Right cardiac atrium (tissue), 5 donors: Measurements from ENCODE around the gene LRRC34. TPM values are rescaled to one million over a fixed set of nuclear protein-coding genes. Genes with fewer than 3 reads are reported as not detected.

Experiments used
- ATAC-seq, 2 donors: fragments of 200-7000 bp; cut with Tn5 transposase; one replicate each; pipeline versions ENCODE4 v1.8.0 to v1.9.1; 2020; ENCODE audit warnings: moderate library complexity in 2 of 2, mild to moderate bottlenecking in 1 of 2
- DNase-seq, 3 donors: peaks; one replicate each; pipeline ENCODE4 v3.0.0-alpha.2; 2020
- H3K27ac ChIP-seq: one replicate; pipeline ENCODE4 v1.5.1; 2013; ENCODE audit warnings: mild to moderate bottlenecking, low read length, control low read depth, moderate library complexity
- H3K27me3 ChIP-seq: one replicate; pipeline ENCODE4 v1.6.1; 2013; ENCODE audit not compliant: control insufficient read depth, insufficient read depth
- H3K4me1 ChIP-seq: one replicate; pipeline ENCODE4 v1.6.1; 2013; ENCODE audit warnings: low read length; ENCODE audit not compliant: control insufficient read depth, insufficient read depth
- H3K4me3 ChIP-seq: one replicate; pipeline ENCODE4 v1.5.1; 2013; ENCODE audit warnings: low read length, control low read depth
- H3K9me3 ChIP-seq: one replicate; pipeline ENCODE4 v1.6.1; 2013; ENCODE audit warnings: low read length; ENCODE audit not compliant: control insufficient read depth
- WGBS: extraction: QIAGEN DNeasy Blood & Tissue Kit; methylation state at CpG from one replicate; pipeline ENCODE4 v1.1.7; 2013; 5-methylcytosine and 5-hydroxymethylcytosine counted together
- intact Hi-C, 4 donors: fragments of 100-400 bp; cut with DNase I; formaldehyde crosslinking; loops; one replicate each; pipeline versions ENCODE4 v1.11.0 to v1.14.0; 2022 to 2023
- polyA plus RNA-seq: library from polyadenylated mRNA; stranded (reverse); fragments of 200-250 nt; gene quantifications from one replicate; pipeline ENCODE4 v1.2.3, GENCODE V29; 2013
- total RNA-seq, 4 donors: library from RNA; stranded (reverse); fragmentation: NEBNext Ultra II Directional; extraction: Animal tissue kit (Norgen Biotek cat#: 25700); gene quantifications; one replicate each; pipeline ENCODE4 v1.2.1, GENCODE V29; 2021
- donor health status: healthy with polysubstance abuse.
- donor health status: DM: no; HTN: yes; CAD: no.
- donor health status: DM: no; HTN: no; CAD: no.
- donor health status: DM: no; HTN: yes; CAD: no; lungs with severe emphysema.
- donor health status: DM: yes; HTN: yes; CAD: no.

LRRC34 gene
- total and polyA plus RNA-seq, 5 donors: 2.1 to 5.5 (median 2.9) TPM

- H3K4me1 ChIP-seq: peaks cover 3% of the 10 kb centered on the region
- H3K27me3 ChIP-seq: no peaks in the 10 kb centered on the region
- DNase-seq (peak in 1 of 3 donors; percentile 73), ATAC-seq (peak in 1 of 2 donors; percentile 6)
- peak overlapping the region; percentile 78 for H3K4me3 ChIP-seq
- WGBS: 61% methylated on average over 27 of the region's 27 CpGs
- H3K9me3 ChIP-seq: no peaks in the 10 kb centered on the region
- no peak overlapping the region for H3K27ac ChIP-seq
- intact Hi-C loops: no loop called here
Measured at GRCh38 chr3:169813757-169814517, 1.2 kb upstream of the LRRC34 start.

DNA sequence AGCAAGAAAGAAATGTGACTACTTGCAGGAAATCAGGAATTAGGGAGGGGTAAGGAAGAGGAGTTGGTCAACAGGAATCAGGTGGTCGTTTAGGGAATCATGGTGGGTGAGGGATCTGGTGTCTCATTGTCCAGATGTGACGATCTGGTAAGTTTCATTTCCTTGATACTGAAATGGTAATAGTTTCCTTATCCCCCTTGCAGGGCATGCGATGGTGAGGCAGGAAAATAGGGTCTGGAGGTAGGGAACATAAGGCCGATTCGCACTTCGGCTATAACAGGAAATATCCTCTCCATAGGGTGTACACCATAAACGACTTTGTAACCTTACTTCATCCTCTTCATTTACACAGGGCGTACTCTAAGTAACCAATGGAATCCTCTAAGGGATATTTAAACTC lies 574 bp upstream of the LRRC34 start:
- Histone ChIP-seq H3K27me3 (no peaks in the 10 kb centered on the region), H3K4me1 (peaks cover 3% of the 10 kb centered on the region), H3K27ac (no peak overlapping the region), H3K9me3 (no peaks in the 10 kb centered on the region), H3K4me3 (peak overlapping the region; percentile 78)
- intact Hi-C loops: no loop called here
- no peak for ATAC-seq
- DNase-seq: no peak
- WGBS: 37% methylated on average over 8 of the region's 8 CpGs

DNA sequence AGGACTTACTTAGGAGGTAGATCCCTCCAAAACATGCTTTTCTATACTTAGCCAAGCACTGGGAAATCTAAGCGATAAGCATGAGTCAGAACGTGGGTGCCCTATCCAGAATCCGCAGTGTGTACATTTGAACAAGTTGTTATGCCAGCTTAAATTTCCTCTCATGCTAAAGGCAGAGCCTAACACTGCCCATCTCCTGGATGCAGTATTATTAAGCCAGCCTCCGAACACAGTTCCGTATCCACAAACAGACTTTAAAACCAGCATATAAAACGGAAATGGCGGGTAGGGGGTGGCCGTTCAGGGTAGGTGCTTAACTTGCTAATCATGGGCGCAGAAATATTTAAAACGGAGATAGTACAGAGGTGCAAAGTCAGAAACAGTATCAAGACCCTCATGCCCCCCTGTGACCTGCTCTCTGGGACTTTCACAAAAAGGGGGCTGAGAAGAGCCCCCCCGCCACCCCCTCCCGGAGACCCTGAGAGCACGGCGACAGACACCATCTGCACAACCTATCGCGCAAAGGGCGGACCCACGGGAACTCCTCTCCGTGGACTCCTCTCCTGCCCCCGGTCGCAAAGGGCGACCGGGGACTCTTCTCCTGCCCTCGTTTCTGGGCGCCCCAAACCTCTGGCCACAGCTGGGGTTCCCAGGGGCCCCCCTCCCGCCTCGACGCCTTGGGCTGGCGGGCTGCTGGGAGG lies 923 bp downstream of the LRRC34 start:
- Histone ChIP-seq H3K27me3 (no peaks in the 10 kb centered on the region), H3K27ac (peak overlapping the region; percentile 55), H3K4me3 (peak overlapping the region; percentile 78), H3K4me1 (peaks cover 3% of the 10 kb centered on the region), H3K9me3 (no peaks in the 10 kb centered on the region)
- WGBS: 2% methylated on average over 29 of the region's 29 CpGs
- DNase-seq (no peak), ATAC-seq (peak; percentile 49 to 63)
- intact Hi-C loops: no loop called here

DNA sequence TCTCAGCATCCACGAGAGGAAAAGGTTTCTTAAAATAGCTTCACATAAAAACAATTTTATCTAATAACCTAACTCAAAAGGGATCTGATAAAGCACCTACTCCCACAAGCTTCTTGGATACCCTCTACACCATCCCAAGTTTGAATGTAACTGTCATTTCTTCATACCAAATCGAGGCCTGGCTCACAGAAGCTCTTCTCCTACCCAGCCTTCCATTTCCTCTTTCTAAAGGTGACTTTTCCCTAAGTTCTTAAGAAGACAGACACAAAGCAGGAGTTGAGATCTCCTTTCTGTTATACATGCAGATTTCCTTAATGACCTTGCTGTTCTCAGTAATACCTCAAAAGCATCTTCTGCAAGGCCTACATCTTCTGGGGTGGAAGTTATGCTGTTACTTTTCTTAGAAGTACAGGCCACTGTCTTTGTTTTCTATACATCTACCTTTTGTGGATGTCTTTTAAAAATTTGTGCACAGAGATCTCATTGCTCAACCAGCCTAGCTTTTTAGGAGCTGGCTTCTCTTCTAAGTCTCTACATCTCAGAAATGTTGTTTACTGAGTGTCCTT lies 3.4 kb downstream of the LRRC34 start:
- Histone ChIP-seq H3K27ac (no peak overlapping the region), H3K9me3 (no peaks in the 10 kb centered on the region), H3K4me3 (no peak overlapping the region), H3K4me1 (peaks cover 3% of the 10 kb centered on the region), H3K27me3 (no peaks in the 10 kb centered on the region)
- WGBS: 29% methylated on average over 2 of the region's 2 CpGs
- DNase-seq: no peak
- intact Hi-C loops: no loop called here
- ATAC-seq: no peak

GRCh38 chr3:169804681-169805080 lies 8.0 kb downstream of the LRRC34 start:
- ATAC-seq (no peak), DNase-seq (no peak)
- Histone ChIP-seq H3K9me3 (no peaks in the 10 kb centered on the region), H3K27me3 (no peaks in the 10 kb centered on the region), H3K27ac (no peak overlapping the region), H3K4me1 (no peaks in the 10 kb centered on the region), H3K4me3 (no peak overlapping the region)
- 87% methylated on average over 3 of the region's 3 CpGs for WGBS
- intact Hi-C loops: no loop called here

DNA sequence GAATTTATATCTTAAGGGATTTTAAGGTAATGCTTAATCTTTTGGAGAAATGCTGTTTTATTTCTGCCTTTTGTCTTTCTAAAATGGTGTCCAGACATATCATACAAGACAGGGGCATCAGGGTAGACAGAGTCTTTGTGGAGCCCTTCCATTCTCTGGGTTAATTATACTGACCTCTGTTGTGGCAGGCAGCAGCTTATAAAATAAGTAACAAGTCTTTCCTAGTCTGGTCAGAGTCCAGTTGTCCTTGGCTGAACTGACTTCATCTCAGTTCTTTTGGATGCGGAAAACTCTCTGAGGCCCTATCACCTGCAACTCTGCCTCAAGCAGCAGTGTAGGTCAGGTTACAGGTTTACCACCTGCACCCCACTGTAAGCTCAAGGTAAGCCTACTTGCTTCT lies 20.3 kb downstream of the LRRC34 start:
- H3K4me3 ChIP-seq: no peak overlapping the region
- ATAC-seq: peak in 1 of 2 donors; percentile 33
- DNase-seq: no peak
- no peaks in the 10 kb centered on the region for H3K9me3 ChIP-seq
- H3K27me3 ChIP-seq: no peaks in the 10 kb centered on the region
- no peaks in the 10 kb centered on the region for H3K4me1 ChIP-seq
- intact Hi-C loops: no loop called here
- H3K27ac ChIP-seq: no peak overlapping the region
- 80% methylated on average over 1 of the region's 1 CpG for WGBS

- intact Hi-C loops: no loop called here
- DNase-seq: no peak
- Histone ChIP-seq H3K27me3 (no peaks in the 10 kb centered on the region), H3K4me1 (no peaks in the 10 kb centered on the region), H3K27ac (no peak overlapping the region), H3K9me3 (no peaks in the 10 kb centered on the region), H3K4me3 (no peak overlapping the region)
- WGBS: 82% methylated on average over 4 of the region's 4 CpGs
- ATAC-seq: no peak
Measured at GRCh38 chr3:169790687-169791429, 21.8 kb downstream of the LRRC34 start.

DNA sequence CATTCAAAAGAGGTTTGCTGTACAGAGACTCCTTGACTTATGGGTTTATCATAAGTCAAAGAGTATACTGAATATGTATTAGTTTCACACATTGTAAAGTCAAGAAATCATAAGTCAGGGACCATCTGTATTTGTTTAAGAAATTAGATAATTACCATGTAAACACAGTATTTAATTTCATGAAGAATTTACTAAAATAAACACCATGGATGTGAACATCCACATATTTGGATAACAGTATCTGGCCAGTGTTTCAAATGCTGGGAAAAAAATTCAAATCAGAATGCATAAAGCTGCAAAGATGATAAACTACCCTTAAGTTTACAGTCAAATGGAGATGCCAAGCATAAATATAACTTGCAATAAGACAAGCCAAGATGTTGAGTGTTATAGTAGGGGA lies 22.5 kb downstream of the LRRC34 start:
- intact Hi-C loops: no loop called here
- H3K27ac ChIP-seq: no peak overlapping the region
- no peaks in the 10 kb centered on the region for H3K27me3 ChIP-seq
- no peaks in the 10 kb centered on the region for H3K4me1 ChIP-seq
- no peak overlapping the region for H3K4me3 ChIP-seq
- no peak for DNase-seq
- H3K9me3 ChIP-seq: no peaks in the 10 kb centered on the region
- no peak for ATAC-seq

DNA sequence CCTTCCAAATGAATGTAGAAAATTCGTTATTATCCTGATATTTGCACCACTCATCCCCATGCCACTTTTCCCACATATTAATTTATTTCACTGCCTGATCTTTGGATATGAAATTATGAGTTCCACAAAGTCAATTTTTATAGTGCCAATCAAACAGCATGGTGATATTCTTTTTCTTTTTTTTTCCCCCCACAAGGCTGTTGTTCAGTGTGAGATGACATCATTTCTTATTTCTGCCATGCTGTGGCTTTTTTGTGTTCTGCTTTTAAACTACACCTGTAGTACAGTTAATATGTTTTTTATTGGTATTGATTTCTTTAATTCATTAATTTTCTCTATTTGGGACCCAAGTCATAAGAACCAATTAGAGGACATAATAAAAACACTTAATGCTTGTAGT lies 24.9 kb downstream of the LRRC34 start:
- Histone ChIP-seq H3K4me3 (no peak overlapping the region), H3K4me1 (no peaks in the 10 kb centered on the region), H3K27me3 (no peaks in the 10 kb centered on the region), H3K9me3 (no peaks in the 10 kb centered on the region), H3K27ac (no peak overlapping the region)
- ATAC-seq (no peak), DNase-seq (no peak)
- 81% methylated on average over 1 of the region's 1 CpG for WGBS
- intact Hi-C loops: no loop called here

DNA sequence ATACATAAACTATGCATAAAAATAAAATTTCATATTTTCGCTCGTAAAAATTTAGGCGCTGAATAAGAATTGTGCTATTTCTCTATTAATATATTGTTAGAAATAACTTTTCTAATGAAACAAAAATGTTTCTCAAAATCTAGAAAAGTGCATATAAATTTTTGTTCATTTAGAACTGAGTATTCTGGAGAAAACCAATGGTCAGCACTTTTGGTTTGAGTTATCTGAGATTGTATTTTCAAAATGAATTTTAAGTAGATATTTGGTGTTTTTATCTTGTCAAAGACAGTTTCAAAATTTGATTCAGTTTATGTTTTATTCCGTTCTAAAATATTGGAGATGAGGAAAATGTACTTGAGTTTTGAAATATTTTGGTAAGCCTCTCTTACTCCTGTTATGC lies 25.6 kb downstream of the LRRC34 start:
- no peaks in the 10 kb centered on the region for H3K9me3 ChIP-seq
- peaks cover 1% of the 10 kb centered on the region for H3K4me1 ChIP-seq
- 96% methylated on average over 4 of the region's 4 CpGs for WGBS
- no peaks in the 10 kb centered on the region for H3K27me3 ChIP-seq
- H3K27ac ChIP-seq: no peak overlapping the region
- DNase-seq (no peak), ATAC-seq (no peak)
- H3K4me3 ChIP-seq: no peak overlapping the region
- intact Hi-C loops: no loop called here
